ENCODE results near the gene OXTR. TPM values are rescaled to one million over a fixed set of nuclear protein-coding genes. Genes with fewer than 3 reads are reported as not detected.

OXTR gene
- total and polyA plus RNA-seq, 2 experiments from 2014 or later = 5.5 to 9.3 TPM

- TF ChIP-seq CREB1 (CRISPR knock-in tag; IDR thresholded peaks at IDR 0.05; ENCODE audit: low read depth) (no peak), EZH2 (IDR thresholded peaks at IDR 0.05; ENCODE audit: low read depth, unreplicated experiment) (no peak), ZNF462 (CRISPR knock-in tag; IDR thresholded peaks at IDR 0.05) (no peak), NANOG (IDR thresholded peaks at IDR 0.05; ENCODE audit: borderline replicate concordance) (no peak), JUNB (IDR thresholded peaks at IDR 0.05; ENCODE audit: unreplicated experiment) (no peak), POLR2AphosphoS5 (IDR thresholded peaks at IDR 0.05; ENCODE audit: low read depth) (no peak), STAT1 (IDR thresholded peaks at IDR 0.05; ENCODE audit: unreplicated experiment) (no peak), CTCF (conservative IDR thresholded peaks at IDR 0.05; ENCODE audit: low read depth in 2 of 2) (no peak), ZNF114 (CRISPR knock-in tag; IDR thresholded peaks at IDR 0.05) (no peak), REST (IDR thresholded peaks at IDR 0.05; ENCODE audit: unreplicated experiment) (no peak), EZH2phosphoT487 (IDR thresholded peaks at IDR 0.05; ENCODE audit: unreplicated experiment) (no peak), ZNF331 (CRISPR knock-in tag; IDR thresholded peaks at IDR 0.05; ENCODE audit: low read depth) (no peak), ETS1 (IDR thresholded peaks at IDR 0.05) (no peak)
- DNase-seq (ENCODE audit: low spot score) = no peak
- no peaks in the 10 kb centered on the region for H3K36me3 ChIP-seq (ENCODE audit: insufficient read depth)
Observed at GRCh38 chr3:8760091-8760490, 9.3 kb downstream of the OXTR start.

More at GRCh38 chr3:8760091-8760490, 9.3 kb downstream of the OXTR start:
- Histone ChIP-seq H3K27ac (ENCODE audit: low read depth) (no peak overlapping the region), H3K4me3 (no peak overlapping the region), H3K4me2 (no peak overlapping the region), H4K20me1 (replicated peaks; ENCODE audit: insufficient read depth) (peaks cover 6% of the 10 kb centered on the region; the same call in 1 of the 2 replicates), H3K4me1 (ENCODE audit: insufficient read depth) (no peaks in the 10 kb centered on the region), H2AFZ (no peak overlapping the region), H3K9me2 (ENCODE audit: insufficient read depth) (no peaks in the 10 kb centered on the region), H3K79me2 (replicated peaks; ENCODE audit: insufficient read depth) (no peaks in the 10 kb centered on the region), H3K27me3 (ENCODE audit: insufficient read depth) (no peaks in the 10 kb centered on the region), H3F3A (replicated peaks; ENCODE audit: low read depth) (no peaks in the 10 kb centered on the region)
- no peak overlapping the region for H3K4me3 Mint-ChIP-seq
- H3K27ac Mint-ChIP-seq = no peak overlapping the region
- no peaks in the 10 kb centered on the region for H3K9me3 Mint-ChIP-seq
- no peaks in the 10 kb centered on the region for H3K36me3 Mint-ChIP-seq (ENCODE audit: low read depth)
- peaks cover 5% of the 10 kb centered on the region for H3K27me3 Mint-ChIP-seq (ENCODE audit: insufficient read depth, low read depth, poor library complexity)
- no peak for ATAC-seq
- peaks cover 3% of the 10 kb centered on the region; the same call in 2 of the 3 replicates for H3K4me1 Mint-ChIP-seq
